PC-9 (cell line): Measurements from ENCODE around the gene PNMA1.

Experiments used
- EZH2 ChIP-seq: fragments of 200-600 bp; sonication (generic); IDR thresholded peaks from 2 replicates; pipeline ENCODE4 v1.8.0; 2017; ENCODE audit warnings: antibody characterized with exemption, low read depth
- TF ChIP-seq, protein P1 (sequence below): fragments of 200-600 bp; sonication (generic); conservative IDR thresholded peaks from 2 replicates; pipeline ENCODE4 v1.6.1; 2017; ENCODE audit warnings: mixed run types, antibody characterized with exemption, mild to moderate bottlenecking, moderate library complexity

- TF ChIP-seq, protein P1, sequence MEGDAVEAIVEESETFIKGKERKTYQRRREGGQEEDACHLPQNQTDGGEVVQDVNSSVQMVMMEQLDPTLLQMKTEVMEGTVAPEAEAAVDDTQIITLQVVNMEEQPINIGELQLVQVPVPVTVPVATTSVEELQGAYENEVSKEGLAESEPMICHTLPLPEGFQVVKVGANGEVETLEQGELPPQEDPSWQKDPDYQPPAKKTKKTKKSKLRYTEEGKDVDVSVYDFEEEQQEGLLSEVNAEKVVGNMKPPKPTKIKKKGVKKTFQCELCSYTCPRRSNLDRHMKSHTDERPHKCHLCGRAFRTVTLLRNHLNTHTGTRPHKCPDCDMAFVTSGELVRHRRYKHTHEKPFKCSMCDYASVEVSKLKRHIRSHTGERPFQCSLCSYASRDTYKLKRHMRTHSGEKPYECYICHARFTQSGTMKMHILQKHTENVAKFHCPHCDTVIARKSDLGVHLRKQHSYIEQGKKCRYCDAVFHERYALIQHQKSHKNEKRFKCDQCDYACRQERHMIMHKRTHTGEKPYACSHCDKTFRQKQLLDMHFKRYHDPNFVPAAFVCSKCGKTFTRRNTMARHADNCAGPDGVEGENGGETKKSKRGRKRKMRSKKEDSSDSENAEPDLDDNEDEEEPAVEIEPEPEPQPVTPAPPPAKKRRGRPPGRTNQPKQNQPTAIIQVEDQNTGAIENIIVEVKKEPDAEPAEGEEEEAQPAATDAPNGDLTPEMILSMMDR: no peak
- TF ChIP-seq EZH2: no peak
Measured at GRCh38 chr14:73717711-73718417, 3.7 kb upstream of the PNMA1 start.
